Sigmoid colon (tissue), 4 donors: ENCODE data around the gene SYF2.

Experiments used
- EP300 ChIP-seq, 4 donors: sonication (generic); formaldehyde crosslinking; IDR thresholded peaks; one replicate each; pipeline ENCODE4 v1.6.1; 2017; ENCODE audit warnings: antibody characterized with exemption in 4 of 4
- POLR2A ChIP-seq, 2 donors: fragments of 450-650 bp; IDR thresholded peaks; one replicate each; pipeline ENCODE4 v1.6.1; 2016; ENCODE audit warnings: antibody characterized with exemption in 2 of 2, mild to moderate bottlenecking in 2 of 2, moderate library complexity in 2 of 2
- POLR2AphosphoS5 ChIP-seq, 4 donors: sonication (generic); formaldehyde crosslinking; IDR thresholded peaks; one replicate each; pipeline ENCODE4 v1.6.1; 2017; ENCODE audit warnings: antibody characterized with exemption in 4 of 4
- TF ChIP-seq, protein P1 (sequence below), 4 experiments: fragments of 450-650 bp in 3 of 4; fragments of 200-600 bp in 1 of 4; IDR thresholded peaks; one replicate each; pipeline ENCODE4 v1.5.1; 2016 to 2019; ENCODE audit warnings: antibody characterized with exemption in 4 of 4, mild to moderate bottlenecking in 3 of 4, moderate library complexity in 2 of 4

- TF ChIP-seq, protein P1, sequence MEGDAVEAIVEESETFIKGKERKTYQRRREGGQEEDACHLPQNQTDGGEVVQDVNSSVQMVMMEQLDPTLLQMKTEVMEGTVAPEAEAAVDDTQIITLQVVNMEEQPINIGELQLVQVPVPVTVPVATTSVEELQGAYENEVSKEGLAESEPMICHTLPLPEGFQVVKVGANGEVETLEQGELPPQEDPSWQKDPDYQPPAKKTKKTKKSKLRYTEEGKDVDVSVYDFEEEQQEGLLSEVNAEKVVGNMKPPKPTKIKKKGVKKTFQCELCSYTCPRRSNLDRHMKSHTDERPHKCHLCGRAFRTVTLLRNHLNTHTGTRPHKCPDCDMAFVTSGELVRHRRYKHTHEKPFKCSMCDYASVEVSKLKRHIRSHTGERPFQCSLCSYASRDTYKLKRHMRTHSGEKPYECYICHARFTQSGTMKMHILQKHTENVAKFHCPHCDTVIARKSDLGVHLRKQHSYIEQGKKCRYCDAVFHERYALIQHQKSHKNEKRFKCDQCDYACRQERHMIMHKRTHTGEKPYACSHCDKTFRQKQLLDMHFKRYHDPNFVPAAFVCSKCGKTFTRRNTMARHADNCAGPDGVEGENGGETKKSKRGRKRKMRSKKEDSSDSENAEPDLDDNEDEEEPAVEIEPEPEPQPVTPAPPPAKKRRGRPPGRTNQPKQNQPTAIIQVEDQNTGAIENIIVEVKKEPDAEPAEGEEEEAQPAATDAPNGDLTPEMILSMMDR (IDR thresholded peaks at IDR 0.05): no peak
- TF ChIP-seq POLR2A (IDR thresholded peaks at IDR 0.05): no peak
- no peak for TF ChIP-seq POLR2AphosphoS5 (IDR thresholded peaks at IDR 0.05)
- TF ChIP-seq EP300 (IDR thresholded peaks at IDR 0.05): no peak
Observed at GRCh38 chr1:25217598-25218232, 14.6 kb downstream of the SYF2 start.
